ENCODE measurements around the gene TET1. TPM values are rescaled to one million over a fixed set of nuclear protein-coding genes. Genes with fewer than 3 reads are reported as not detected.

Gene TET1
- total RNA-seq, 2 experiments from 2014 or later: 1.5 to 1.6 TPM

GRCh38 chr10:68553599-68553998 is 6.5 kb upstream of the TET1 start:
- Mint-ChIP-seq H3K4me3 (no peak overlapping the region), H3K27ac (no peak overlapping the region), H3K4me1 (no peaks in the 10 kb centered on the region), H3K27me3 (peaks cover 17% of the 10 kb centered on the region), H3K36me3 (ENCODE audit: low read depth) (no peaks in the 10 kb centered on the region), H3K9me3 (no peaks in the 10 kb centered on the region)
- POLR2A ChIA-PET: no interaction called here
- no peak for DNase-seq
- CTCF ChIA-PET: interaction anchor here (0.7 kb wide), 1 partner anchor 69 kb away, joined by 4 read pairs; no protein-coding TSS in a partner anchor

- POLR2A ChIA-PET: interaction anchor here (1.0 kb wide), 1 partner anchor 12 kb away, joined by 3 read pairs; no protein-coding TSS in a partner anchor
- no peak for DNase-seq
- Mint-ChIP-seq H3K4me3 (no peak overlapping the region), H3K27ac (no peak overlapping the region), H3K27me3 (peaks cover 52% of the 10 kb centered on the region), H3K9me3 (no peaks in the 10 kb centered on the region), H3K4me1 (peaks cover 26% of the 10 kb centered on the region), H3K36me3 (ENCODE audit: low read depth) (no peaks in the 10 kb centered on the region)
- CTCF ChIA-PET: no interaction called here
Observed at GRCh38 chr10:68558478-68558877, 1.7 kb upstream of the TET1 start.

- DNase-seq: no peak
- H3K4me3 Mint-ChIP-seq: no peak overlapping the region
- H3K9me3 Mint-ChIP-seq: no peaks in the 10 kb centered on the region
- H3K4me1 Mint-ChIP-seq: peaks cover 26% of the 10 kb centered on the region
- ChIA-PET POLR2A (interaction anchor here (1.9 kb wide), 1 partner anchor 41 kb away, joined by 6 read pairs; no protein-coding TSS in a partner anchor), CTCF (interaction anchor here (0.6 to 1.4 kb wide), 2 partner anchors 9 to 16 kb away, joined by 5 to 7 read pairs; no protein-coding TSS in a partner anchor)
- peaks cover 57% of the 10 kb centered on the region for H3K27me3 Mint-ChIP-seq
- H3K27ac Mint-ChIP-seq: no peak overlapping the region
- no peaks in the 10 kb centered on the region for H3K36me3 Mint-ChIP-seq (ENCODE audit: low read depth)
Observed at GRCh38 chr10:68559251-68559650, 886 bp upstream of the TET1 start.

- Mint-ChIP-seq H3K36me3 (ENCODE audit: low read depth) (no peaks in the 10 kb centered on the region), H3K4me3 (peak overlapping the region; percentile 52), H3K27ac (no peak overlapping the region), H3K9me3 (no peaks in the 10 kb centered on the region), H3K27me3 (peaks cover 63% of the 10 kb centered on the region), H3K4me1 (peaks cover 26% of the 10 kb centered on the region)
- POLR2A ChIA-PET: interaction anchor here (0.6 to 1.9 kb wide), 3 partner anchors 32 to 41 kb away, joined by 3 to 6 read pairs (median 5); no protein-coding TSS in a partner anchor
- CTCF ChIA-PET: interaction anchor here (0.8 to 1.4 kb wide), 2 partner anchors 10 to 338 kb away, joined by 3 to 7 read pairs; no protein-coding TSS in a partner anchor
- peak; percentile 20 for DNase-seq
Observed at GRCh38 chr10:68559841-68560185, 324 bp upstream of the TET1 start.

- Mint-ChIP-seq H3K9me3 (no peaks in the 10 kb centered on the region), H3K36me3 (ENCODE audit: low read depth) (no peaks in the 10 kb centered on the region), H3K4me1 (peaks cover 26% of the 10 kb centered on the region), H3K27ac (no peak overlapping the region), H3K4me3 (peak overlapping the region; percentile 62), H3K27me3 (peaks cover 65% of the 10 kb centered on the region)
- no peak for DNase-seq
- CTCF ChIA-PET: no interaction called here
- POLR2A ChIA-PET: interaction anchor here (1.9 kb wide), 1 partner anchor 39 kb away, joined by 6 read pairs; no protein-coding TSS in a partner anchor
Observed at GRCh38 chr10:68560943-68561864, 1.1 kb downstream of the TET1 start.

- ChIA-PET POLR2A (no interaction called here), CTCF (no interaction called here)
- no peaks in the 10 kb centered on the region for H3K36me3 Mint-ChIP-seq (ENCODE audit: low read depth)
- peaks cover 63% of the 10 kb centered on the region for H3K27me3 Mint-ChIP-seq
- H3K27ac Mint-ChIP-seq: no peak overlapping the region
- H3K4me1 Mint-ChIP-seq: peaks cover 30% of the 10 kb centered on the region
- no peaks in the 10 kb centered on the region for H3K9me3 Mint-ChIP-seq
- H3K4me3 Mint-ChIP-seq: peak overlapping the region; percentile 13
- no peak for DNase-seq
Observed at GRCh38 chr10:68561865-68562649, 1.9 kb downstream of the TET1 start.

- Mint-ChIP-seq H3K9me3 (no peaks in the 10 kb centered on the region), H3K4me3 (no peak overlapping the region), H3K4me1 (peaks cover 31% of the 10 kb centered on the region), H3K36me3 (ENCODE audit: low read depth) (no peaks in the 10 kb centered on the region), H3K27me3 (peaks cover 61% of the 10 kb centered on the region), H3K27ac (no peak overlapping the region)
- ChIA-PET CTCF (interaction anchor here (1.2 kb wide), 1 partner anchor 12 kb away, joined by 5 read pairs; no protein-coding TSS in a partner anchor), POLR2A (interaction anchor here (0.8 to 1.7 kb wide), 2 partner anchors 93 to 337 kb away, joined by 3 to 4 read pairs; no protein-coding TSS in a partner anchor)
- no peak for DNase-seq
Observed at GRCh38 chr10:68562661-68563570, 2.8 kb downstream of the TET1 start.

- DNase-seq: no peak
- Mint-ChIP-seq H3K27me3 (peaks cover 48% of the 10 kb centered on the region), H3K4me1 (peaks cover 25% of the 10 kb centered on the region), H3K36me3 (ENCODE audit: low read depth) (no peaks in the 10 kb centered on the region), H3K9me3 (no peaks in the 10 kb centered on the region), H3K27ac (no peak overlapping the region), H3K4me3 (no peak overlapping the region)
- ChIA-PET POLR2A (interaction anchor here (1.7 kb wide), 1 partner anchor 336 kb away, joined by 4 read pairs; no protein-coding TSS in a partner anchor), CTCF (interaction anchor here (0.7 kb wide), 1 partner anchor 124 kb away, joined by 3 read pairs; no protein-coding TSS in a partner anchor)
Observed at GRCh38 chr10:68564712-68565111, 4.6 kb downstream of the TET1 start.

- CTCF ChIA-PET: interaction anchor here (0.6 kb wide), 1 partner anchor 148 kb away, joined by 4 read pairs; no protein-coding TSS in a partner anchor
- no peaks in the 10 kb centered on the region for H3K36me3 Mint-ChIP-seq (ENCODE audit: low read depth)
- H3K27ac Mint-ChIP-seq: no peak overlapping the region
- no peak overlapping the region for H3K4me3 Mint-ChIP-seq
- no peaks in the 10 kb centered on the region for H3K9me3 Mint-ChIP-seq
- no peak for DNase-seq
- POLR2A ChIA-PET: no interaction called here
- H3K27me3 Mint-ChIP-seq: peaks cover 45% of the 10 kb centered on the region
- H3K4me1 Mint-ChIP-seq: peaks cover 23% of the 10 kb centered on the region
Observed at GRCh38 chr10:68565658-68566057, 5.5 kb downstream of the TET1 start.

GRCh38 chr10:68566351-68566750 is 6.2 kb downstream of the TET1 start:
- CTCF ChIA-PET: no interaction called here
- Mint-ChIP-seq H3K27ac (no peak overlapping the region), H3K4me1 (peaks cover 19% of the 10 kb centered on the region), H3K36me3 (ENCODE audit: low read depth) (no peaks in the 10 kb centered on the region), H3K9me3 (no peaks in the 10 kb centered on the region), H3K27me3 (peaks cover 41% of the 10 kb centered on the region), H3K4me3 (no peak overlapping the region)
- POLR2A ChIA-PET: interaction anchor here (0.6 kb wide), 1 partner anchor 43 kb away, joined by 4 read pairs; no protein-coding TSS in a partner anchor
- DNase-seq: no peak

- POLR2A ChIA-PET: interaction anchor here (0.6 kb wide), 1 partner anchor 44 kb away, joined by 4 read pairs; no protein-coding TSS in a partner anchor
- peaks cover 37% of the 10 kb centered on the region for H3K27me3 Mint-ChIP-seq
Observed at GRCh38 chr10:68566955-68567354, 6.8 kb downstream of the TET1 start.

GRCh38 chr10:68572151-68572550 is 12.0 kb downstream of the TET1 start:
- H3K27me3 Mint-ChIP-seq: peaks cover 2% of the 10 kb centered on the region
- no peaks in the 10 kb centered on the region for H3K9me3 Mint-ChIP-seq
- H3K27ac Mint-ChIP-seq: no peak overlapping the region
- H3K4me3 Mint-ChIP-seq: no peak overlapping the region
- no peak for DNase-seq
- H3K36me3 Mint-ChIP-seq (ENCODE audit: low read depth): no peaks in the 10 kb centered on the region
- POLR2A ChIA-PET: no interaction called here
- CTCF ChIA-PET: no interaction called here
- H3K4me1 Mint-ChIP-seq: no peaks in the 10 kb centered on the region

More at GRCh38 chr10:68566955-68567354, 6.8 kb downstream of the TET1 start:
- Mint-ChIP-seq H3K4me1 (peaks cover 16% of the 10 kb centered on the region), H3K36me3 (ENCODE audit: low read depth) (no peaks in the 10 kb centered on the region), H3K27ac (no peak overlapping the region), H3K4me3 (no peak overlapping the region), H3K9me3 (no peaks in the 10 kb centered on the region)
- DNase-seq: no peak
- CTCF ChIA-PET: no interaction called here

Data from activated CD4-positive, alpha-beta memory T cell treated with anti-CD3 and anti-CD28 coated beads, Interleukin-2, amount 10 ng/mL, durations not matched to agents 7 days and 5 days (primary cell).